Ascending aorta (tissue), 2 donors: ENCODE data around the gene TUBA1C. TPM values are rescaled to one million over a fixed set of nuclear protein-coding genes. Genes with fewer than 3 reads are reported as not detected.
"Not testable (repeated sequence)": the region's sequence is repeated elsewhere in the genome, so short reads cannot be mapped to it uniquely, and the experiment has no call there.

Source experiments
- DNase-seq, 2 donors: peaks; one replicate each; pipeline ENCODE4 v3.0.0-alpha.2; 2019; ENCODE audit warnings: low spot score in 2 of 2
- H3K27ac ChIP-seq, 2 donors: fragments of 200-600 bp; sonication (generic); one replicate each; pipeline ENCODE4 v1.5.1; 2016 to 2017; ENCODE audit warnings: mild to moderate bottlenecking in 1 of 2
- H3K27me3 ChIP-seq: fragments of 200-600 bp; sonication (generic); one replicate; pipeline ENCODE4 v1.5.1; 2017
- H3K36me3 ChIP-seq, 2 donors: fragments of 200-600 bp; sonication (generic); one replicate each; pipeline ENCODE4 v1.5.1; 2016
- H3K4me1 ChIP-seq, 2 donors: fragments of 200-600 bp; sonication (generic); one replicate each; pipeline ENCODE4 v1.5.1; 2016 to 2017; ENCODE audit warnings: mild to moderate bottlenecking in 1 of 2
- H3K4me3 ChIP-seq, 2 donors: fragments of 200-600 bp; sonication (generic); one replicate each; pipeline ENCODE4 v1.5.1; 2016 to 2017; ENCODE audit warnings: mild to moderate bottlenecking in 1 of 2
- H3K9me3 ChIP-seq, 2 donors: fragments of 200-600 bp; sonication (generic); one replicate each; pipeline ENCODE4 v1.5.1; 2016
- intact Hi-C: fragments of 100-400 bp; cut with DNase I; formaldehyde crosslinking; loops from one replicate; pipeline ENCODE4 v1.15.1; 2023
- total RNA-seq: library from RNA; depleted of rRNA; stranded (reverse); fragments of >200 nt; gene quantifications from one replicate; pipeline ENCODE4 v1.1.0, GENCODE V29; 2016
- TF ChIP-seq, protein P1 (sequence below), 3 experiments: fragments of 200-600 bp in 2 of 3; fragments of 450-650 bp in 1 of 3; sonication (generic) in 2 of 3; IDR thresholded peaks; one replicate each; pipeline ENCODE4 v1.5.1; 2016 to 2019; ENCODE audit warnings: antibody characterized with exemption in 3 of 3, mild to moderate bottlenecking in 1 of 3, moderate library complexity in 1 of 3

The TUBA1C gene
- total RNA-seq, 1 donor from 2014 or later: 370 TPM

DNA sequence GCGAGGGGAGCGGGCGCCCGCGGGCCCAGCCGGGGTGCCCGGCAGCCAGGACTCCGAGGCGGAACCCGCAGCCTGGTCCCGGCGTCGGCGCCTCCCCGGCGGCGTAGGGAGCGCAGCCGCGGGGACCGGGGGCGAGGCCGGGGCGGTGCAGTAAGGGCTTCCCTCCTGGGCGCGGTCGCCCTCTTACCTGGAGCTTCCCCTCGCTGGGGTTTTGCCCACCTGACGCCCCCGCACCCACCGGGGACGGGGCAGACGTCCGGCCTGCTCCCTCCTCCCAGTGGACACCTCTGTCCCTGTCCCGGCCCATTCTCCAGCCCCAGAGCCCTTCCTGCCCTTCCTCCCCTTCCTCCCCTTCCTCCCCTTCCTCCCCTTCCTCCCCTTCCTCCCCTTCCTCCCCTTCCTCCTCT, 413 bp upstream of the TUBA1C start:
- no peak for DNase-seq
- no peaks in the 10 kb centered on the region for H3K9me3 ChIP-seq
- TF ChIP-seq, protein P1, sequence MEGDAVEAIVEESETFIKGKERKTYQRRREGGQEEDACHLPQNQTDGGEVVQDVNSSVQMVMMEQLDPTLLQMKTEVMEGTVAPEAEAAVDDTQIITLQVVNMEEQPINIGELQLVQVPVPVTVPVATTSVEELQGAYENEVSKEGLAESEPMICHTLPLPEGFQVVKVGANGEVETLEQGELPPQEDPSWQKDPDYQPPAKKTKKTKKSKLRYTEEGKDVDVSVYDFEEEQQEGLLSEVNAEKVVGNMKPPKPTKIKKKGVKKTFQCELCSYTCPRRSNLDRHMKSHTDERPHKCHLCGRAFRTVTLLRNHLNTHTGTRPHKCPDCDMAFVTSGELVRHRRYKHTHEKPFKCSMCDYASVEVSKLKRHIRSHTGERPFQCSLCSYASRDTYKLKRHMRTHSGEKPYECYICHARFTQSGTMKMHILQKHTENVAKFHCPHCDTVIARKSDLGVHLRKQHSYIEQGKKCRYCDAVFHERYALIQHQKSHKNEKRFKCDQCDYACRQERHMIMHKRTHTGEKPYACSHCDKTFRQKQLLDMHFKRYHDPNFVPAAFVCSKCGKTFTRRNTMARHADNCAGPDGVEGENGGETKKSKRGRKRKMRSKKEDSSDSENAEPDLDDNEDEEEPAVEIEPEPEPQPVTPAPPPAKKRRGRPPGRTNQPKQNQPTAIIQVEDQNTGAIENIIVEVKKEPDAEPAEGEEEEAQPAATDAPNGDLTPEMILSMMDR (IDR thresholded peaks at IDR 0.05): peak in 1 of 3 experiments; percentile 13
- H3K36me3 ChIP-seq: peaks cover under 1 to 2% of the 10 kb centered on the region in 2 donors
- intact Hi-C loops: loop anchor here (2.0 to 10.0 kb wide), 2 partner anchors 30 to 550 kb away; partner anchors contain the start of gene CCNT1
- peak overlapping the region; percentile 85 to 88 for H3K4me3 ChIP-seq
- peak overlapping the region; percentile 95 to 99 for H3K27ac ChIP-seq
- H3K27me3 ChIP-seq: no peaks in the 10 kb centered on the region
- H3K4me1 ChIP-seq: peaks cover 9 to 38% of the 10 kb centered on the region in 2 donors

DNA sequence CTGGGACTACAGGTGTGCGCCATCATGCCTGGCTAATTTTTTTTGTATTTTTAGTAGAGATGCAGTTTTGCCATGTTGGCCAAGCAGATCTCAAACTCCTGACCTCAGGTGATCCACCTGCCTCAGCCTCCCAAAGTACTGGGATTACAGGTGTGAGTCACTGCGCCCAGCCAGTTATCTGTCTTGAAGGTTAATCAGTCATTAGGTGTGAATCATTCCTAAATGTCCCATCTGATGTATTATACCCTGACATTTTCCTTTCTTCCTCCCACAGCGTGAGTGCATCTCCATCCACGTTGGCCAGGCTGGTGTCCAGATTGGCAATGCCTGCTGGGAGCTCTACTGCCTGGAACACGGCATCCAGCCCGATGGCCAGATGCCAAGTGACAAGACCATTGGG, 4.3 kb downstream of the TUBA1C start:
- peak overlapping the region in 1 of 2 donors; percentile 18 for H3K4me3 ChIP-seq
- not testable (repeated sequence) for DNase-seq, H3K27me3 ChIP-seq, H3K9me3 ChIP-seq
- intact Hi-C loops: loop anchor here (10.0 kb wide), 1 partner anchor 554 kb away; the partner anchor contains the start of gene CCNT1
- peaks cover 4 to 30% of the 10 kb centered on the region in 2 donors for H3K4me1 ChIP-seq
- peak overlapping the region in 1 of 2 donors; percentile 69 for H3K27ac ChIP-seq
- peaks cover 39 to 44% of the 10 kb centered on the region in 2 donors for H3K36me3 ChIP-seq

DNA sequence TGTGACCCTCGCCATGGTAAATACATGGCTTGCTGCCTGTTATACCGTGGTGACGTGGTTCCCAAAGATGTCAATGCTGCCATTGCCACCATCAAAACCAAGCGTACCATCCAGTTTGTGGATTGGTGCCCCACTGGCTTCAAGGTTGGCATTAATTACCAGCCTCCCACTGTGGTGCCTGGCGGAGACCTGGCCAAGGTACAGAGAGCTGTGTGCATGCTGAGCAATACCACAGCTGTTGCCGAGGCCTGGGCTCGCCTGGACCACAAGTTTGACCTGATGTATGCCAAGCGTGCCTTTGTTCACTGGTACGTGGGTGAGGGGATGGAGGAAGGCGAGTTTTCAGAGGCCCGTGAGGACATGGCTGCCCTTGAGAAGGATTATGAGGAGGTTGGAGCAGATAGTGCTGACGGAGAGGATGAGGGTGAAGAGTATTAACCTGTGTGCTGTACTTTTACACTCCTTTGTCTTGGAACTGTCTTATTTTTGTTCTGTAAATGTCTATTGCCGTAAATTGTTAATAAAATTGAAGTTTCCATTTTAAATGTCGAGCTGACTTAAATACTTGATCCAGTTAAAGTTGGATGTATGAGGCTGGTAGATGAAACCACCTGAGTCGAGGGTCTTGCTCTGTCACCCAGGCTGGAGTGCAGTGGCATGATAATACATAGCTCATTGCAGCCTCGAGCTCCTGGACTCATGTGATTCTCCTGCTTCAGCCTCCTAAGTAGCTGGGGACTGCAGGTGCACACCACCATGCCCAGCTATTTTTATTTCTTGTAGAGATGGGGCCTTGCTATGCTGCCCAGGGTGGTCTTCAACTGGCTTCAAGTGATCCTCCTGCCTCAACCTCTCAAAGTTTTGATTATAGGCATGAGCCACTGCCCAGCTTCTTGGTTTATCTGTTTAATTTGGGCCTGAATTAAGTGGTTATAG, 8.2 kb downstream of the TUBA1C start:
- Histone ChIP-seq H3K4me3 (no peak overlapping the region), H3K27ac (no peak overlapping the region), H3K36me3 (peaks cover 39 to 44% of the 10 kb centered on the region in 2 donors), H3K4me1 (peaks cover 4 to 9% of the 10 kb centered on the region in 2 donors), H3K27me3 (no peaks in the 10 kb centered on the region), H3K9me3 (no peaks in the 10 kb centered on the region)
- intact Hi-C loops: no loop called here
- TF ChIP-seq, protein P1 (IDR thresholded peaks at IDR 0.05): no peak
- DNase-seq: no peak

DNA sequence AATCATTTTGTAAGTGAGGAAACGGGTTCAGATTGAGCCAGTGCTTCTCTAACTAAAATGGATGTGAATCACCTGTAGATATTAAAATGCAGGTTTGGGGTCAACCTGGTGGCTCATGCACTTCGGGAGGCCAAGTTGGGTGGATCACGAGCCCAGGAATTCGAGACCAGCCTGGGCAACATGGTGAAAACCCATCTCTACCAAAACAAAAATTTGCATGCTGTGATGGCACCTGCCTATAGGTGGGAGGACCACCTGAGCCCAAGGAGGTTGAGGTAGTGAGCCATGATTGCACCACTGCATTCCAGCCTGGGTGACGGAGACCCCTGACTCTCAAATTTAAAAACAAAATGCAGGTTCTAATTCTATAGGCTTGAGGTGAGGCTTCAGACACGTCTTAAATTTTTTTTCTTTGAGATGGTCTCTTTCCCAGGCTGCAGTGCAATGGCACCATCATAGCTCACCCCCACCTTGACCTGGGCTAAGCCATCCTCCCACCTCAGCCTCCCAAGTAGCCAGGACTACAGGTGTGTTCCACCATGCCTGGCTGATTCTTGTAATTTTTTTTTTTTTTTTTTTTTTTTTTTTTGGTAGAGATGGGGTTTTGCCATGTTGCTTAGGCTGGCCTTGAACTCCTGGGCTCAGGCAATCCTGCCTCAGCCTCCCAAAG, 9.0 kb downstream of the TUBA1C start:
- no peaks in the 10 kb centered on the region for H3K27me3 ChIP-seq
- H3K4me3 ChIP-seq: no peak overlapping the region
- H3K36me3 ChIP-seq: peaks cover 39 to 44% of the 10 kb centered on the region in 2 donors
- no peaks in the 10 kb centered on the region for H3K9me3 ChIP-seq
- no peak for DNase-seq
- intact Hi-C loops: no loop called here
- H3K4me1 ChIP-seq: peaks cover 2 to 3% of the 10 kb centered on the region in 2 donors
- H3K27ac ChIP-seq: no peak overlapping the region
- TF ChIP-seq, protein P1 (IDR thresholded peaks at IDR 0.05): no peak

DNA sequence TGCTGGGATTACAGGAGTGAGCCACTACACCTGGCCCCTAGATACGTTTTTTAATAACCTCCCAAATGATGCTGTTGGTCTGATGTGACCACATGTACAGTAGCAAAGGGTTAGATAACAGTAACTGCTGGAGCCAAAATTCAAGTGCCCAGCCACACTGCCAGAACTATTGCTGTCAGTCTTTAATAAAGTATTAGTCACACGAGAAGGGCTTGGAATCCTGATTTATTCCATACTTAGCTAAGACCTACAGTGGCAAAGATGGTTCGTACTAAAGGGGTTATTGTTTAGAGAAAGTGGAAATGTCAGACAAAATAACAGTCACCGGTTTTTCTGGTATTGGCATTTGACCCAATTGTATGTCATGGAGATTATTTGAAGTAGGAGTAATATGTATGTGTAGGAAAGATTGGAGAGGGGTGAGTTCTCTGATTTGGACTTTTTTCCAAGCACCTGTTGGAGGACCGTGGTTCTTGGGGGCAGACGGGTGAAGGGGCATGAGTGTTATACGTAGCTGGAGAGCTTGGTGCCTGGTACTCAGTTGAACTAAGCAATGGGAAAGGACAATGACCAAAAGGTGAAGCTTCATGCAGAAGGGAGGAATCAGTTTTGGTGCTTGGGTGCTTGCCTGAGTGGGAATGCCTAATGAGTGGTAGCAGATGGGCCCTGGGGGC, 9.7 kb downstream of the TUBA1C start:
- Histone ChIP-seq H3K36me3 (peaks cover 38 to 40% of the 10 kb centered on the region in 2 donors), H3K27ac (no peak overlapping the region), H3K27me3 (no peaks in the 10 kb centered on the region), H3K4me3 (no peak overlapping the region), H3K9me3 (no peaks in the 10 kb centered on the region), H3K4me1 (no peaks in the 10 kb centered on the region)
- no peak for DNase-seq
- TF ChIP-seq, protein P1 (IDR thresholded peaks at IDR 0.05): no peak
- intact Hi-C loops: no loop called here
